Thoracic aorta (tissue), 2 donors: ENCODE measurements around the gene ZNF497. TPM values are rescaled to one million over a fixed set of nuclear protein-coding genes. Genes with fewer than 3 reads are reported as not detected.

Experiments used
- ATAC-seq: fragments of 150-250 bp; one replicate; pipeline ENCODE4 v1.8.0; 2017; ENCODE audit warnings: low read depth; ENCODE audit not compliant: insufficient number of reproducible peaks, low FRiP score
- DNase-seq: peaks from one replicate; pipeline ENCODE4 v3.0.0-alpha.2; 2020; ENCODE audit warnings: low spot score
- H3K27ac ChIP-seq, 2 donors: fragments of 200-600 bp; sonication (generic); 1 replicate in 1 of 2; 2 replicates in 1 of 2; pipeline ENCODE4 v1.5.1; 2016; ENCODE audit warnings: mild to moderate bottlenecking in 2 of 2, moderate library complexity in 2 of 2
- H3K27me3 ChIP-seq: fragments of 200-600 bp; sonication (generic); replicated peaks from 2 replicates; pipeline ENCODE4 v1.6.0; 2016; ENCODE audit warnings: mild to moderate bottlenecking; ENCODE audit not compliant: insufficient read depth
- H3K36me3 ChIP-seq: fragments of 200-600 bp; sonication (generic); one replicate; pipeline ENCODE4 v1.5.1; 2016
- H3K4me1 ChIP-seq, 2 donors: fragments of 200-600 bp; sonication (generic); 1 replicate in 1 of 2; 2 replicates in 1 of 2; pipeline versions ENCODE4 v1.5.1 to v1.6.0; 2016; ENCODE audit warnings: low read depth in 2 of 2, mild to moderate bottlenecking in 1 of 2; ENCODE audit not compliant: control insufficient read depth in 1 of 2
- H3K4me3 ChIP-seq: fragments of 200-600 bp; sonication (generic); 2 replicates; pipeline ENCODE4 v1.5.1; 2016; ENCODE audit warnings: mild to moderate bottlenecking
- H3K9me3 ChIP-seq: fragments of 200-600 bp; sonication (generic); 2 replicates; pipeline ENCODE4 v1.5.1; 2016
- CTCF ChIP-seq: fragments of 200-600 bp; sonication (generic); IDR thresholded peaks from one replicate; pipeline ENCODE4 v1.5.1; 2019; ENCODE audit warnings: antibody characterized with exemption
- total RNA-seq, 2 donors: library from RNA; depleted of rRNA; stranded (reverse); fragments of >200 nt; gene quantifications; one replicate each; pipeline versions ENCODE4 v1.1.0 to v1.2.3, GENCODE V29; 2016

The ZNF497 gene
- total RNA-seq, 2 donors from 2014 or later = 2.3 TPM; not detected in 1

- no peaks in the 10 kb centered on the region for H3K27me3 ChIP-seq
- no peak overlapping the region for H3K27ac ChIP-seq
- no peaks in the 10 kb centered on the region for H3K4me1 ChIP-seq
- no peak for DNase-seq
- no peak overlapping the region for H3K4me3 ChIP-seq
- H3K36me3 ChIP-seq = peaks cover 36% of the 10 kb centered on the region
- no peaks in the 10 kb centered on the region for H3K9me3 ChIP-seq
- TF ChIP-seq CTCF = no peak
- ATAC-seq = no peak
These were observed 24.2 kb downstream of the ZNF497 start for GRCh38 chr19:58338336-58338735.

GRCh38 chr19:58336820-58337219, 25.7 kb downstream of the ZNF497 start:
- Histone ChIP-seq H3K4me3 (no peak overlapping the region), H3K27ac (no peak overlapping the region), H3K27me3 (no peaks in the 10 kb centered on the region), H3K36me3 (peaks cover 36% of the 10 kb centered on the region), H3K9me3 (no peaks in the 10 kb centered on the region), H3K4me1 (no peaks in the 10 kb centered on the region)
- no peak for TF ChIP-seq CTCF
- DNase-seq = no peak
- ATAC-seq = no peak

GRCh38 chr19:58336216-58336615, 26.3 kb downstream of the ZNF497 start:
- no peaks in the 10 kb centered on the region for H3K27me3 ChIP-seq
- ATAC-seq = no peak
- H3K27ac ChIP-seq = no peak overlapping the region
- no peaks in the 10 kb centered on the region for H3K9me3 ChIP-seq
- no peaks in the 10 kb centered on the region for H3K4me1 ChIP-seq
- peaks cover 36% of the 10 kb centered on the region for H3K36me3 ChIP-seq
- TF ChIP-seq CTCF = no peak
- no peak overlapping the region for H3K4me3 ChIP-seq
- DNase-seq = no peak

- Histone ChIP-seq H3K27me3 (no peaks in the 10 kb centered on the region), H3K9me3 (no peaks in the 10 kb centered on the region), H3K4me1 (no peaks in the 10 kb centered on the region), H3K4me3 (no peak overlapping the region), H3K36me3 (peaks cover 36% of the 10 kb centered on the region), H3K27ac (no peak overlapping the region)
- ATAC-seq (no peak), DNase-seq (no peak)
- no peak for TF ChIP-seq CTCF
These were observed 26.9 kb downstream of the ZNF497 start for GRCh38 chr19:58335630-58336029.

GRCh38 chr19:58334691-58335249, 27.8 kb downstream of the ZNF497 start:
- no peak for ATAC-seq

More at GRCh38 chr19:58334691-58335249, 27.8 kb downstream of the ZNF497 start:
- no peak for TF ChIP-seq CTCF
- Histone ChIP-seq H3K4me1 (no peaks in the 10 kb centered on the region), H3K27me3 (no peaks in the 10 kb centered on the region), H3K9me3 (no peaks in the 10 kb centered on the region), H3K36me3 (peaks cover 32% of the 10 kb centered on the region), H3K27ac (no peak overlapping the region), H3K4me3 (no peak overlapping the region)
- no peak for DNase-seq
